Parathyroid adenoma (tissue), 2 donors: ENCODE results near the gene SNX25.

Experiments
- H2AFZ ChIP-seq: fragments of 300-600 bp; sonication (generic); one replicate; pipeline ENCODE4 v1.7.0; 2017; ENCODE audit warnings: antibody characterized with exemption, mild to moderate bottlenecking
- H3K27ac ChIP-seq: fragments of 300-600 bp; sonication (generic); one replicate; pipeline ENCODE4 v1.7.0; 2017
- H3K27me3 ChIP-seq: fragments of 300-600 bp; sonication (generic); one replicate; pipeline ENCODE4 v1.7.0; 2017; ENCODE audit warnings: low read length; ENCODE audit not compliant: control insufficient read depth, insufficient read depth
- H3K36me3 ChIP-seq: fragments of 300-600 bp; sonication (generic); one replicate; pipeline ENCODE4 v1.7.0; 2017; ENCODE audit warnings: low read length; ENCODE audit not compliant: control insufficient read depth, insufficient read depth
- H3K4me1 ChIP-seq: fragments of 300-600 bp; sonication (generic); one replicate; pipeline ENCODE4 v1.7.0; 2017; ENCODE audit warnings: control low read depth
- H3K4me2 ChIP-seq: fragments of 300-600 bp; sonication (generic); one replicate; pipeline ENCODE4 v1.7.0; 2017; ENCODE audit warnings: low read length
- H3K4me3 ChIP-seq: fragments of 300-600 bp; sonication (generic); one replicate; pipeline ENCODE4 v1.7.0; 2017; ENCODE audit warnings: low read depth, low read length
- H3K79me2 ChIP-seq: fragments of 300-600 bp; sonication (generic); one replicate; pipeline ENCODE4 v1.7.0; 2017; ENCODE audit warnings: control low read depth
- H3K9ac ChIP-seq: fragments of 300-600 bp; sonication (generic); one replicate; pipeline ENCODE4 v1.7.0; 2017; ENCODE audit warnings: mild to moderate bottlenecking
- H3K9me3 ChIP-seq: fragments of 300-600 bp; sonication (generic); one replicate; pipeline ENCODE4 v1.7.0; 2017; ENCODE audit warnings: low read length; ENCODE audit not compliant: control insufficient read depth
- TF ChIP-seq, protein P1 (sequence below): fragments of 300-600 bp; sonication (generic); IDR thresholded peaks from one replicate; pipeline ENCODE4 v1.7.0; 2017; ENCODE audit warnings: antibody characterized with exemption, mild to moderate bottlenecking
- donor health status: primary hyperparathyroidism.

Gene SNX25

DNA sequence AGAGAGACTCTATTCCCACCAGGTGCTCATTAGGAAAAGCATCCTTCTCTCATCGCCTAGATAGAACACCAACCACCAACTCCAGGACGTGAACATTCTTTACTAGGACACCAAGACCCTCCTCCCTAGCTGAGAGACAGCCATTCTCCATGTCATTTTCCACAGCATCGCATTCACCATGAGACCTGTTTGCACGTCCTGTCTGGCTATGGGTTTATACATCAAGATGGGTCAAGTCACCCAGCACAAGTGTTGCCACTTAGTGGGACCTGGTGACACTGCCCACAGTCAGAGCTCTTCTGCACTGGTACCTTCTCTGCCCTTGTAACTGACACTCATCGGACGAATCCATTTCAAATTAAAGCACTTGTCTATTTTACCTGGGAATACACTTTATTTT, 168.9 kb downstream of the SNX25 start:
- no peaks in the 10 kb centered on the region for H3K9me3 ChIP-seq
- TF ChIP-seq, protein P1, sequence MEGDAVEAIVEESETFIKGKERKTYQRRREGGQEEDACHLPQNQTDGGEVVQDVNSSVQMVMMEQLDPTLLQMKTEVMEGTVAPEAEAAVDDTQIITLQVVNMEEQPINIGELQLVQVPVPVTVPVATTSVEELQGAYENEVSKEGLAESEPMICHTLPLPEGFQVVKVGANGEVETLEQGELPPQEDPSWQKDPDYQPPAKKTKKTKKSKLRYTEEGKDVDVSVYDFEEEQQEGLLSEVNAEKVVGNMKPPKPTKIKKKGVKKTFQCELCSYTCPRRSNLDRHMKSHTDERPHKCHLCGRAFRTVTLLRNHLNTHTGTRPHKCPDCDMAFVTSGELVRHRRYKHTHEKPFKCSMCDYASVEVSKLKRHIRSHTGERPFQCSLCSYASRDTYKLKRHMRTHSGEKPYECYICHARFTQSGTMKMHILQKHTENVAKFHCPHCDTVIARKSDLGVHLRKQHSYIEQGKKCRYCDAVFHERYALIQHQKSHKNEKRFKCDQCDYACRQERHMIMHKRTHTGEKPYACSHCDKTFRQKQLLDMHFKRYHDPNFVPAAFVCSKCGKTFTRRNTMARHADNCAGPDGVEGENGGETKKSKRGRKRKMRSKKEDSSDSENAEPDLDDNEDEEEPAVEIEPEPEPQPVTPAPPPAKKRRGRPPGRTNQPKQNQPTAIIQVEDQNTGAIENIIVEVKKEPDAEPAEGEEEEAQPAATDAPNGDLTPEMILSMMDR = no peak
- H3K36me3 ChIP-seq = no peaks in the 10 kb centered on the region
- H3K27me3 ChIP-seq = no peaks in the 10 kb centered on the region
- no peaks in the 10 kb centered on the region for H3K79me2 ChIP-seq
- no peak overlapping the region for H3K27ac ChIP-seq
- no peak overlapping the region for H3K4me3 ChIP-seq
- H3K4me1 ChIP-seq = no peaks in the 10 kb centered on the region
- no peak overlapping the region for H3K9ac ChIP-seq
- no peak overlapping the region for H2AFZ ChIP-seq
- no peak overlapping the region for H3K4me2 ChIP-seq

DNA sequence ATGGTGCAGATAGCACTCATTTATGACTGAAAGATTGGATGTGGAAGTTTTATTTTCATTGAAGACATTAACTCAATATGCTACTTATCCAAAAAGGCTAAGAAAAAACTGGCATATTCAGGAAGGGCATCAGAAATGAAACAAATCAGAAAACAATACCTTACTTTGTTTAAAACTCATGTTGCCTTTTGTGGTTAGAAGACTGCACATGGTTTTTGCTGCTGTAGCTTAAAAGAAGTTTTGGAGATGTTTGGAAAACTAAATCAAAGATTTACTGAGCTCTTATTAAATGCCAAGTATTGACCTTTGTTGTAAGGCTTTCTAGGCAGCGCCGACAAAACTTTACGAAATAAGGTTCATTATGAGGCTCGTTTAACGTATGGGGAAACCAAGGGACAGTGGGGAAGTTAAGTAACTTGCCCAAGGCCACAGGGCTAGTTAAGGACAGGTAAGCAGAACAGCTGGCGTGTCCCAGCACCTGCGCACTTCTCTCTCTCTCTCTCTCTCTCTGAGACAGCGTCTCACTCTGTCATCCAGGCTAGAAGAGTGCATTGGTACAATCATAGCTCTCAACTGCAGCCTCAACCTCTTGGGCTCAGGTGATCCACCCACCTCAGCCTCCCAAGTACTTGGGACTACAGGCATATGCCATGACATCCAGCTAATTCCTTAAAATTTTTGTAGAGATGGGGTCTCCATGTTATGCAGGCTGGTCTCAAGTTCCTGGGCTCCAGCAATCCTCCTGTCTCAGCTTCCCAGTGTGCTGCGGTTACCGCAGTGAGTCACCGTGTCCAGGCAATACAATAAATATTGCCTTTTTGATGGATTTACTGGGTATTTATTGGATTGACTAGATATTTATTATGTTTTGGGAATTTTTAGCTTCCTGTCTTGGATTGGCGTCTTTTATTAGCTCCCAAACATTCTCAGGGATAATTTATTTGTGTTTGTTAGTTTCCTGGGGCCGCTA, 170.2 kb downstream of the SNX25 start:
- Histone ChIP-seq H3K4me1 (no peaks in the 10 kb centered on the region), H3K27ac (no peak overlapping the region), H3K4me2 (no peak overlapping the region), H3K27me3 (no peaks in the 10 kb centered on the region), H3K4me3 (no peak overlapping the region), H3K9me3 (no peaks in the 10 kb centered on the region), H3K36me3 (no peaks in the 10 kb centered on the region), H2AFZ (no peak overlapping the region), H3K9ac (no peak overlapping the region), H3K79me2 (no peaks in the 10 kb centered on the region)
- TF ChIP-seq, protein P1 = no peak

DNA sequence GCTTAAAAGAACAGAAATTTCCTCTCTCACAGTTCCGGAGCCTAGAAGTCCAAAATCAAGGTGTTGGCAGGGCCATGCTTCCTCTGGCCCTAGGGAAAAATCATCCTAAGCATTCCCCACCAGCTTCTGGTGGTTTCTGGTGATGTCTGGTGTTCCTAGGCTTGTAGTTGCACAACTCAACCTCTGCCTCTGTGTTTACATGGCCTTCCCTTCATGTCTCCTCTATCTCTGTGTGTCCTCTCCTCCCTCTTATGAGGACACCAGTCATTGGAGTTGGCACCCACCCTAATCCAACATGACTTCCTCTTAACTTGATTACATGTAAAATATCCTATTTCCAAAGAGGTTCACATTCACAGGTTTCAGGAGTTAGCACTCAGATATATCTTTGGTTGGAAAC, 170.9 kb downstream of the SNX25 start:
- Histone ChIP-seq H2AFZ (no peak overlapping the region), H3K36me3 (no peaks in the 10 kb centered on the region), H3K9ac (no peak overlapping the region), H3K27ac (no peak overlapping the region), H3K27me3 (no peaks in the 10 kb centered on the region), H3K9me3 (no peaks in the 10 kb centered on the region), H3K4me1 (no peaks in the 10 kb centered on the region), H3K4me3 (no peak overlapping the region), H3K79me2 (no peaks in the 10 kb centered on the region), H3K4me2 (no peak overlapping the region)
- TF ChIP-seq, protein P1 = no peak

DNA sequence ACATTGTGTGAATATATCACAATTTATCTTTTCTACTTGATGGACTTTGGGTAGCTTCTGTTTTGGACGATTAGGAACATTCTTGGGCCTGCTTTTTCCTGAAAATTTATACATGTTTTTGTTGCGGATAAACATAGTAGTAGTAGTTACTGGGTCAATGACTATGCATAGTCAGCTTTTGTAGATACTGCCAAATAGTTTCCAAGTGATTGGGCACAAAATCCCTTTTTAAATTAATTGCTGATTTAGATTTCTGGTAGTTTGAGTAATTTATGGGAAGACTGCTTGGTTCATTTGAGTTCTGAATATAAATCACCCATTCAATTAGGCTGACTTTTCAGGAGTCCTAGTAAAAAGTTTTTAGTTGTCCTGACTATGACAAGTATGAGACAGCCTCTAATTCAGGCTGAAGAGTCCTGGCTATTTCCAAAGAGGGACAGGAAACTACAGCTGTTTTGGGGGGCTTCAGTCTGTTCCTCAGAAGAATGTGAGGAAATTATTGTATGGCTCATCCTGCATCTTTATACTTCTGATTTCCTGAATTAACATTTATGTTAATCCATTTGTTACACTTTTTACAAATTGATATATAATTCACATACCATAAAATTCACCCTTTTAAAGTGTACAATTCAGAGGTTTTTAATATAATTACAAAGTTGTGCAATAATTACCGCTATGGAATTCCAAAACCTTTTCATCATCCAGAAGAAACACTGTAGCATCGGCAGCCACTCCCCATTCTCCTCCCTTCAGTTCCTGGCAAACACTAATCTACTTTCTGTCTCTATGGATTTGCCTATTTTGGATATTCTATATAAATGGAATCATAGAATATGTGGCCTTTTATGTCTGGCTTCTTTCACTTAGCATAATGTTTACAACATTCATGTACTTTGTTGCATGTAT, 172.1 kb downstream of the SNX25 start:
- Histone ChIP-seq H3K27me3 (no peaks in the 10 kb centered on the region), H3K4me3 (no peak overlapping the region), H2AFZ (no peak overlapping the region), H3K4me2 (no peak overlapping the region), H3K9me3 (no peaks in the 10 kb centered on the region), H3K4me1 (no peaks in the 10 kb centered on the region), H3K79me2 (no peaks in the 10 kb centered on the region), H3K27ac (no peak overlapping the region), H3K36me3 (no peaks in the 10 kb centered on the region), H3K9ac (no peak overlapping the region)
- TF ChIP-seq, protein P1 = no peak
